ENCODE data around the gene ADAM19.

The ADAM19 gene

DNA sequence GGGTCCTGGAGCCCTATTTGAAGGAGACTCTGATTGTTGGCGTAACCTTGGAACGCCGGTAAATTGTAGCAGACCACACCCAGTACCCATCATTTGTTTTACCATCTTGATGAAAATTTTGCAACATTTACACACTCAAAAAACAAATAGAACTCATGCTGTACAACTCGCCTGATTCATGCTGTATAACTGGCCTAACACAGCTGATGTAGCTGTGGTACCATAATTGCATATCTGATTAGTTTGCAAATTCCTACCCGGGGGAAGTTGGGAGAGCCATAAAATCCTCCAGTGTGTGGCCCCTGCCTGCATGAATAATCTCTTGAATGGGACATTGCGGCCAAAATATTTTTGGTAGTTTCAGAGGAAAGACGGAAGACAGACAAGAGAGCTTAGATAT lies 105.9 kb downstream of the ADAM19 start:
- TF ChIP-seq CTCF (IDR thresholded peaks at IDR 0.05; ENCODE audit: low read depth, low read length) = no peak
- no peak for DNase-seq (ENCODE audit: extremely low read depth, low read depth)

- TF ChIP-seq CTCF (IDR thresholded peaks at IDR 0.05; ENCODE audit: low read depth, low read length) = no peak
- DNase-seq (ENCODE audit: extremely low read depth, low read depth) = no peak
Observed at GRCh38 chr5:157469073-157469472, 106.5 kb downstream of the ADAM19 start.

DNA sequence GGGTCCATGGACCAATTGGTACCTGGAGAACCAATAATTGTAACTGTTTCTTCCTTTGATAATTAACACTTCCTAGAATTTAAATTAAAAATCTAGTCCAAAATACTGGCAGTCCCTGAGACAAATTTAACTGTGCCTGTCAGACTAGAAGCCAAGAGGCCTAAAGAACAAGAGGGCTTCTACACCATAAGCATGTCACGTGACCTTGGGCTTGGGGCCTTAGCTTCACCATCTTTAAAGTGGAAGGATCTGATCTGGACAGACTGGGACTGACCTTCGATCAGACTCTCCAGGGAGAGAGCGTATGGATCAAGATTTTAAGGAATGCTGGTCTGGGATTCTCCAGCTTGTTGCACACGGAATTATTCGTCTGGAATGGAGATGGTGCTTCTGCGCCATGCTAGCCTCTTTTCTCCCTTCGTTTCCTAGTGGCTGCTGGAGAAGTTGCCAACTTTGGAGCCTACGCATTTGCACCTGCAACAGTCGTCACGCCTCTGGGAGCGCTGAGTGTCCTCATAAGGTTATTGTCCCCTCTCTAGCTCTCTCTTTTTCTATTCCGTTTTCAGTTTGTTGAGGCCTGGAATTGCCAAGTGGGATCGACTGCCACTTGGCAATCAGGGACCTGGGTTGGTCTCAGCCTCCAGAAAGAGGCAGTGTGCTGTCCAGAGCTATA lies 107.1 kb downstream of the ADAM19 start:
- no peak for TF ChIP-seq CTCF (IDR thresholded peaks at IDR 0.05; ENCODE audit: low read depth, low read length)
- no peak for DNase-seq (ENCODE audit: extremely low read depth, low read depth)

GRCh38 chr5:157464519-157465171 lies 110.9 kb downstream of the ADAM19 start:
- no peak for TF ChIP-seq CTCF (IDR thresholded peaks at IDR 0.05; ENCODE audit: low read depth, low read length)
- peak; percentile 56 for DNase-seq (ENCODE audit: extremely low read depth, low read depth)

DNA sequence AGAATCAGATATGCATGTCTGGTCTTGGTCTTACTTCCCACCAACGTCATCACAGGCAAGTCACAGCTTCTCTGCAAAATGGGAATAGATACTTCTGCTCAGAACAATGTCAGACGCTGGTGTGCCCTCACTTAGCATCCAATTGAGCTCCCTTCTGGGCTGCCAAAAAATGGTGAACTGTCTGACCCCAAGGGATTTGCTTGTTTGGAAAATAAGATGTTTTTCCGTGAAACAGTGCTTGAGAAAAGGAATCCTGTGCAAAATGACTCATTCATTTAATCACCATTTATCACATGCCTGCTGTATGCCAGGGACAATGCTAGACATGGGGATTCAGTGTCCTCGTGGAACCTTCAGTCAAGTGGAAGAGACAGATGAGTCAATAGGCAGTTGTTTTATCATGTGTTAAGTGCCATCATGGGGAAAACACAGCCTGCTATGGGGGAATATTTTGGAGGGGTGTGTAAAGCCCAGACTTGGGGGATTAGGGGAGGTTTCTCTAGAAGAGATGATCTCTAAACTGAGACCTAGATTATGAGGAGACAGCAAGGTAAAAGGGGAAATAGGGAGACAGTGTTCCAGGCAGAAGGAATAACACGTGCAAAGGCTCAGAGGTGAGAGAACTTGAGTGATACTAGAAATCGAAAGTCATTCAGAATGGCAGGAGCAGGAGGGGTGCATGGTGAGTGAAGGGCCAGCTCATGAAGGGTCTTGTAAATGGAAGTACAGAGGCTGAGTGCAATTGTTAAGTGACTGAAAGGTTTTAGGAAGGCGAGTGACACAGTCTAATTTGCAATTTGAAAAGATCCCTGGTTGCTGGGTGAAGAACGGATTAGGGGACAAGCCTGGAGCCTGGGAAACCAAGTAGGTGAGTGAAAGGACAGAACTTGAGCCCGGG lies 111.7 kb downstream of the ADAM19 start:
- no peak for TF ChIP-seq CTCF (IDR thresholded peaks at IDR 0.05; ENCODE audit: low read depth, low read length)
- no peak for DNase-seq (ENCODE audit: extremely low read depth, low read depth)

GRCh38 chr5:157463081-157463480 lies 112.5 kb downstream of the ADAM19 start:
- no peak for DNase-seq (ENCODE audit: extremely low read depth, low read depth)
- no peak for TF ChIP-seq CTCF (IDR thresholded peaks at IDR 0.05; ENCODE audit: low read depth, low read length)
